ENCODE results near the gene SP2. TPM values are rescaled to one million over a fixed set of nuclear protein-coding genes. Genes with fewer than 3 reads are reported as not detected.

Gene SP2
- polyA plus RNA-seq (2013, experiment 1 of 2; ENCODE audit: insufficient read length), result 15.9 TPM
- polyA plus RNA-seq (2013, experiment 2 of 2; ENCODE audit: insufficient read length), result 16.1 TPM

DNA sequence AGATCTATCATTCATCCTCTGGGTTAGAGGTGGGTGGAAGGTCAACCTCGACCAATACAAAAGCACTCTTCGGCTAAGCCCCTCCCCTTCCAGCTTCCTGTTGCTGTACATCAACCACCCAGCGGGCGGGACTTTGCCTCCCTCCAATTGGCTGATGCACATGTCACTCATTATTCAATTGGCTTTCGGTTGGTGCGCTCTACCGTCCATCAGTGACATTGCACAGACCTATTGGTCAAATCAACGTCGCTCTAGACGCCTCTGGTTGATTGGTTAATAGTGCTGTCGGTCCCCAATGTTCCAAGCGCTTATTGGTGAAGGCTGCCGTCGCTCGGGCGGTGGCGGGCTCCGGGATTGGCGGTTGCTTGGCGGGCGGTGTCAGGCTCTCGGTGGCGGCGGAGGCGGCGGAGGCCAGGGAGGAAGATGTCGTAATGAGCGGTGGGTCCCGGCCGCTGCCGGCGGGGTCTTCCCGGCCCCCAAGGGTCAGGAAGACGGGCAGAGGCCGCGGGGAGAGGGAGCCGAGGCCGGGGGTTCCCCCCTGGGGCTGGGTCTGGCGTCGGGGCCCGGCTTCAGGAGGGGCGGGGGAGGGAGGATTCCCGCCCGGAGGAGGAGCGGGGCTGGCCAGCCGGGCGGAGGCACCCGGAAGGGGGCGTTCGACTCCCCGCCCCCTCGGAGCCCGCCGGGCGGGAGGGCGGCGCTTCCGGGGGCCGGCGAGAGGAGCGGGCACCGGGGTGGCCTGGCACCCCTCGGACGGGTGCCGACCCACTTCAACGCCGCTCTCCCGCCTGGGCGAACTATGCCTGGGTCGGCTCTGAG is at the start of gene SP2:
Gene SP2, plus strand, starts transcription at position 381 of the 816 bp plus-strand sequence. Its CDS starts 51 bp downstream, at position 432.
- DNase-seq, result peak; percentile 100

DNA sequence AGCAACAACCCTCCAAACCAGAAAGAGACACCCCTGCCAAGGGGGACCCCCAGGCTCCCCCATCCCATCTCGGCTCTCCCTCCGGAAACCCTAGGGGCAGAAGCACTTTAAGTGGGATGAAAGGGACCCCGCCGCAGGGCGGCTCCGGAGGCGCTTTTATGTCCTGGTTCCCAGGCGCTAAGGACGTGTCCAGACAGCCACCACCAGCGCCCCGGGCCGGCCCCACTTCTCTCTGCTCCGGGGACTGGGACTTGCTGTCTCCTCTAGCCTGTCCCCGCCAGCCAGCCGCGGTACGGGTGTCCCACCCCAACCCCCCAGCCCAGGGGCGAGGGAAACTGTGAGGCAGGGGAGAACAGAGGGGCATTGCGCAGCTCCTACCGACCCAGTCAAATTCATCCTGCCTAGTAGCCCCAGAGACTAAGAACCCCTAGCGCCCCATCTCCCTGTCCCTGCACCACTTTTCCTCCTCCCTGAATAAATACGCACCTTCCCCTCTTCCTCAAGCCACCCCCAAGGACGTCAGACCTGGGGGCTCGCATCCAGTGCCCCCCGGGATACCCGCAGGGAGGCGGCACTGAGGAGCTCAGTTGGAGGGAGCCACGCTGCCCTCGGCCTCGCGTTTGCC is 49.2 kb upstream of the SP2 start:
- no peak for DNase-seq

DNA sequence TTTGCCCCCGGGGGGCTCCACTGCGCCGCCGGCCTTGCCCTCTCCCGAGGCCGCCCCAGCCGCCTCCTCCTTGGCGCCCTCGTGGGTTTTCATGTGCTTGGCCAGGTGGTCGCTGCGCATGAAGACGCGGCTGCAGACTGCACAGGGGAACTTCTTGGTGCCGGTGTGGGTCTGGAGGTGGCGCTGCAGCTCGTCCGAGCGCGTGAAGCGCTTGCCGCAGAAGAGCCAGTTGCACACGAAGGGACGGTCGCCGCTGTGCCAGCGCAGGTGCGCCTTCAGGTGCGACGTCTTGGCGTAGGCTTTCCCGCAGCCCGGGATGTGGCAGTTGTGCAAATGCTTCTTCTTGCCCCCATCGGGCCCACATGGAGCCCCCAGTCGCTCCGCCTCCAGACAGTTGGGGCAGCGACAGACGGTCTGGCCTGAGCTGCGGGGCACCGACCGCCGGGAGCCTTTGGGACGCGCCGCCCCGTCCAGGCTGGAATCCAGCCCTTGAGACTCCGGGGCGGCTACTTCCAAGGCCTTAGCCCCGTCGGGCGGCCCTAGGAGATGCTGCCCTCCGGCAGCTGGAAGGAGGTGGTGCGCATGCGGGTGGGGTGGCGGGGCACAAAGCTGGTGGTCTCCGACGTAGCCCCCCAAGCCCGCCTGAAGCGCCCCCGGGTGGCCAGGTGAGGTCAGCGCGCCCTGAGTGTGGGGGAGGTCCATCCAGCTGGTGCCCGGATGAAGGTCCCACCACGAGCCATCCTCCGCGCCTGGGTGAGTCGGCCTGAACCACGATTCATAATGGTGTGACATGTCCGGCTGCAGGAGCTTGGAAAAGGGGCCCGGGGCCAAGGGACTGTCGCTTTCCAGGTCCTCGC is 48.5 kb upstream of the SP2 start:
- DNase-seq, result no peak

DNA sequence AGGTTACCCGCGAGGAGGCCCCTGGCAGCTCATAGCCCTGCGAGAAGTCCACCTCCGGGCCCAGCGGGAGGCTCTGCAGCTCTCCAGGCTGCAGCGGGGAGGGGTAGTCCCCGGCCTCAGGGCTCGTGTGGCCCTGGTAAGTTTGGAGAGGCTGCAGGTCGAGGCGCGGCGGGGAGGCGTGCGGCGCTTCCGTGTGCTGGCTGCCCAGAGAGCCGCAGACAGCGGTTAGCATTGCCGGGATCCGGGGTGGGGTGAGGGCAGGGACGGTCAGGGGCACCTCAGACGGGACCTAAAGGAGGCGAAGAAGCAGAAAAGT is 47.9 kb upstream of the SP2 start:
- DNase-seq, result no peak

DNA sequence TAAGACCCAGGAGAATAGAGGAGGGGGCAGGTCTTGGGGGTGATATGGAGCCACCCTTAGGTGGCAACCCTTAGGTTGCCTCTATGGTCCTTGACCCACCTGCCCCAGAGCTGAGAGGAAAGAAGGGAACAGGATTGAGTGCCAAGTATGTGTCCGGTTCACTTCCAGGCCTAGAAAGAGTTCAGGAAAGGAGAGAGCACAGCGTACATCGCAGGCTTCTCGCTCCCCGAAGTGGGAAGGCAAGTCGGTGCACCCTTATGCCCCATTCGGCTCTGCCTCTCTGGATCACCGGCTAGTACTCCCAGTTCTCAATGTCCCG is 45.7 kb upstream of the SP2 start:
- no peak for DNase-seq

DNA sequence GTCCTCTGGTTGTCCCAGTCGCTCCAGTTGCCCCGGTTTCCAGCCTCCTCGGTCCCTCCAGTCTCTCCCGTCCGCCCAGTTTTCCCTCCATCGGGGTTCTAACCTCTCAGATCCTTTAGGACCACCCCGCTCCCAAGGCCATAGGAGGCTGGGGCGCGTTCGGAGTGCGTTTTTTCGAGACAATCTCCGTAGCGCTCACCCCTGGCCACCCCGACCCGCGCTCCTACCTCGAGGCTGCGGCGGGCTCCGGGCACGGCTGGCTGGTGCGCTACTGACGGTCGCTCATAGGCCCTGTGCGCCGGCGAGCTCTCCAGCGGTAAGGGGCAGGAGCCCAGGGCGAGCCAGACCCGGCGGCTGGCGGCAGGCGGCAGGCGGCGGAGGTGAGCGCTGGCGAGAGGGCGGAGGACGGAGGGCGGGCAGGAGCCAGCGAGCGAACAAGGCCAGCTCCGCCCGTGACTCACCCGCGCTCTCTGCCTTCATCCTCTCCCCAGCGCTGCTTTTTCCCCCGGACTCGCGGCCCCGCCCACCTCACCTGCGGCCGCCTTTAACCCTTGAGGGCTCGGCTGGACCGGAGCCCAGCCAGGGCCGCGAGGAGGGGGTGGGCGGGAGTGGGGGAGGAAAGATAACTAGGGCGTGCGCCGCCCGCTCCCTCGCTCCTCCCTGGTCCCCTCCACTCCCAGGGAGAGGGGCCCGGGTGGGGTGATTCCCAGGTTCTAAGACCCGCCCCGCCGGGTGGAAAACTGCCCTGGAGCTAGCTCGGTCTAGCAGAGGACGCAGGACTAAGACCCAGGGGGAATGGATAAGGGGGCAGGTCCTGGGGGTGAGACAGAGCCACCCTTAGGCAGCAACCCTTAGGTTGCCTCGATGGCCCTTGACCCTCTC is 45.1 kb upstream of the SP2 start, which contains the start of gene SP6:
Gene SP6, minus strand, starts transcription at position 472 of the 882 bp plus-strand sequence. CDS start 2,734 bp downstream, outside the sequence.
- peak; percentile 44 for DNase-seq

DNA sequence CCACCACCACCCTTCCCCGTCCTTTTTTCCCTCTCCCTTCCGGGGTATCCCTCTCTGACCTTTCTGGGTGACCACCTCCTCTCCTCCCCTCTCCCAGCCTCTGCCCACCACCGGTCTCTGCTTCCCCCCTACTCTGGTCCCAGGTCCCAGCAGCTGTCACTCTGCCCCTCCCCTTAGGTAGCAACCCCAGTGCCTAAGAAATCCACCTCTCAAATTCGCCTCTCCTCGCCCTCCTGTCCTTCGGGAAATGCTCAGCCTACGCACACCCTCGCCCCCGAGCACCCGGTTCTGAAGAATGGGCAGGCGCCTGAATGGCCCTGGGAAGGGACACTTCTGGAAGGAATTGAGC is 44.3 kb upstream of the SP2 start:
- DNase-seq, result no peak

DNA sequence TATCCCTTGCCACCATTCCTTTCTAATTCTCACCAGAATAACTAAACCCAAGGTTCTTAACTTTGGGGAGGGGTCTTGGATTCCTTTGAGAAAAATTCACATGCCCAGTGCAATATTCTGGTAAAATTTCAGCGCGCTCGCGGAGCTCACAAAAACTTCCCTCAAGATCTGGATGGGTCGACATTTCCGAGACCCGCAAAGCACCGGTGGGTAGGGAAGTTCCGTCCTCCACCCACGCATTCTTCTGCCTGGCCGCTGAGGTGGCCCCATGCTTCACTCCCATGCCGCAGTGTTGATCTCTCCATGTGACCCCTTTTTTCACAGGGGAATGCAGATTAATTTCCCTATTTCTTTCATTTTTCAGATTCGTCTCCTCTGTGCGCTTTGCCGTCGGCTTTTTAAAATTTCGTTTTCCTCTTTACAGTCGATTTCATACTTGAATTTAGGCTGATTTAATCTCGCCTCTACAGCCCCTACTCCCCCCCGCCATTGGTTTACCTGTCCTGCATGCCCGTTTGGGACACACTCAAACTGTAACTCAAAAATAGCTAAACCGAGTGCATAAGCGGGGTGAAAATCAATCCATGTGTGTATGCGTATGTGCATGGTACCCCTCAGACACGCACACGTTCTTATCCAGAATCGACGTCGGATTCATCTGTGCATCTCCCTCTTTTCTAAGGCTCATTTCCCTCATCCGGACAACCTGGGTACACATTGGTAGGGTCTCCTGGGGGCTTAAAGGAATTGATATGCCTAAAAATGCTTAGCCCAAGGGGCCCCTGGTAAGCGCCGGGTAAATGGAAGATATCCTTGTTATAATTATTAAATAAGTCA is 43.7 kb upstream of the SP2 start:
- no peak for DNase-seq

DNA sequence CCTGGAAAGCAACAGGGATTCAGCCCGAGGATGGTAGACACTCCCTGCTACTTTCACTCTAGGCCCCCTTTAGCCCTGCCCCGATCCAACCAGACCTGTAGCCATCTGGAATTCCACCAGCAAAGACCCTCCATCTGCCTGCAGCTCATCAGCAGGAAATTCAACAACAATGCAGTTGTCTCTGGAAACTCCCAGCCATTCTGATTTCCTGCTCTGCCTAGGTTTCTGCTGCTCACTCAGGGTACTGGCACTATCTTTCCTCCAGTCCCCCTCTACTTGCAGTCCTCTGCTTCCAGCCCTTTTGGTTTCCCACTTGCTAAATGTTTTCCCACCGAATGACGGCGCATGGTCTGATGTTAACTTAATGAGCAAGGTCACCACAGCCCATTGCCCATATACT is 42.4 kb upstream of the SP2 start:
- no peak for DNase-seq

DNA sequence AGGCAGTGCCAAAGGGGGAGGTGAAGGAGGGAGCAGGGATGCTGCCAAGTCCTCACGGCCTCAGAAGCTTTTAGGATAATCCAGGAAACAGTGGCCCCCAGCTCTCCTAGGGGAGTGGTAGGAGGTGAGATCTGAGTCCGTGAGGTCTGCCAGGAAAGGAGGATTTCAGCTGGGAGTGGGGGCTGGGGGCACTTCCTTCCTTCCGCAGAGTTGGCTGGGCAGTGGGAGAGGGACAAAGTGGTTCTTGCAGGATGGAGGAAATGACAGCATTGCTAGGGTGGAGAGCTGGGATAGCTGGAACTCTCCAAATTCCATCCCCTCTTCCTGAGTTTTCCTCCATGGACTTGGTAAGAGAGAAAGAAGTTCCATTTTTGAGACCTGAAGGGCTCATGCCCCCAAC is 40.3 kb upstream of the SP2 start:
- DNase-seq, result no peak

DNA sequence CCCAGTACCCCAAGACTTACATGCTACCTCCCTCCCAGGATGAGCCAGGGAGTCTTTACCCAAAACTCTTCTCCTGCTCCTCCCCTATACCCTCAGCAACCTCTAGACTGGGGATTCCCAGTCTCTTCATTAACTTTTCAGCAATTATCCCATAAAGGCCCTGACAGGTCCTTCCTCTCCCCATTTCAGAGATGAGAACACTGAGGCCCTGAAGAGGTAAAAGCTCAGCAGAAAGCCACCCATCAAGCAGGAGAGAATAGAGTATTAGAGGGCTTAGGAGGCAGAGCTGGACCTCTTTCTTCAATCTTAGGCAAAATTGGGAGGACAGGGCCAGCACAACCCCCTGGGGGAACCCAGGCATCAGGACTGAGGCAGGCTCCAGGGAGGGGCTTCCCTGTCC is 39.2 kb upstream of the SP2 start:
- DNase-seq, result no peak

DNA sequence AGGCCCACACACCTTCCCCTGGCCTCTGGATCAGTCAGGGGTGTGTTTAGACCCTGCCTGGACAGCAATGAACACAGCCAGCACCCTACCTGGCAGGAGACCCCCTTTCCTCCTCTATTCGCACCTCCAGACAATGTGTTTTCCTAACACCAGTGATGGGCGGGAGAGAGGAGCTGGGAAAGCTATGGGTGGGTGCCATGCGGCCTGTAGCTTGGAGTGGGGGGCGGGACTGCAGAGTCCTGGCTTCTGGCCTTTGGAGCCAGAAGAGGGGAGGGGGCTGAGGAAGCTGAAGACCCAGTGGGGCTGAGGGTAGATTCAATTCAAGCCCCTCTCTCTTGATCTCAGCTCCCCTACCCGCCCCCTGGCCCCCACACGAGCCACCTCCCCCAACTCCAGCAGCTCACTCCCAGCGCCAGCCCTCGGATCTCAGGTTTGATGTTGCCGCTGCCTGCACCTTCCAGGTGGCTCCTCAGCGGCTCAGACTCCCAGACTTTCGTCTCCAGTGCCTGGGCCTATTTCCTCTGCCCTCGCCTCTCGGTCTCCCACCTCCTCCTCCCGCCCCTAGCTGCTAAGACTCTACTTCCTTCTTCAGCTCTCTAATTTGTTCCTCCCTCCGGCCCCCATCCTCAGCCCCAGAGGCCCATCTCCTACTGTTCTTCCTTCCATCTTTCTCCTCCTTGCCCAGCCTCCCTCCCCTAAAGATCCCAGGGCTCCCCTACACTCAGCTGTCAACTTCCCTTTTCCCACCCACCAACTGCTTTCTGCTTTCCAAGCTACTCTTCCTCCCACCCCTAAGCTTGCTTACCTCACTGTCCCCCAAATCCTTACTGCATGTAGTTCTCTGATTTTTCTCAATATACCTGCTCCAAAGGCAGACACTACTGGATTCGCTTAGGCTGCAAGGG is 38.2 kb upstream of the SP2 start:
- DNase-seq, result no peak

DNA sequence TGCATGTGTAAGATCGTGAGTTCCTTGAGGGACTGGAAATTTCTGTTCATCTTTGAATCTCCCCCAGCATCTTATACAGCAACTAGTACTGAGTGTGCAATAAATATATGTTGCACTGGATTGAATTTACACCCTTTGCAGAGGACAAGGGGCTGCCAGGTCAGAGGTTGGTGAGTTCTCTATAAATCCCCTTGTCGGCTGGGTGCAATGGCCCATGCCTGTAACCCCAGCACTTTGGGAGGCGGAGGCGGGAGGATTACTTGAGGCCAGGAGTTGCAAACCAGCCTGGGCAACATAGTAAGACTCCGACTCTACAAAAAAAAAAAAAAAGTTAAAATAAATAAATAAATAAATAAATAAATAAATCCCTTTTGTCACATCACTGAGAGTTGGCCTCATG is 35.6 kb upstream of the SP2 start:
- no peak for DNase-seq

DNA sequence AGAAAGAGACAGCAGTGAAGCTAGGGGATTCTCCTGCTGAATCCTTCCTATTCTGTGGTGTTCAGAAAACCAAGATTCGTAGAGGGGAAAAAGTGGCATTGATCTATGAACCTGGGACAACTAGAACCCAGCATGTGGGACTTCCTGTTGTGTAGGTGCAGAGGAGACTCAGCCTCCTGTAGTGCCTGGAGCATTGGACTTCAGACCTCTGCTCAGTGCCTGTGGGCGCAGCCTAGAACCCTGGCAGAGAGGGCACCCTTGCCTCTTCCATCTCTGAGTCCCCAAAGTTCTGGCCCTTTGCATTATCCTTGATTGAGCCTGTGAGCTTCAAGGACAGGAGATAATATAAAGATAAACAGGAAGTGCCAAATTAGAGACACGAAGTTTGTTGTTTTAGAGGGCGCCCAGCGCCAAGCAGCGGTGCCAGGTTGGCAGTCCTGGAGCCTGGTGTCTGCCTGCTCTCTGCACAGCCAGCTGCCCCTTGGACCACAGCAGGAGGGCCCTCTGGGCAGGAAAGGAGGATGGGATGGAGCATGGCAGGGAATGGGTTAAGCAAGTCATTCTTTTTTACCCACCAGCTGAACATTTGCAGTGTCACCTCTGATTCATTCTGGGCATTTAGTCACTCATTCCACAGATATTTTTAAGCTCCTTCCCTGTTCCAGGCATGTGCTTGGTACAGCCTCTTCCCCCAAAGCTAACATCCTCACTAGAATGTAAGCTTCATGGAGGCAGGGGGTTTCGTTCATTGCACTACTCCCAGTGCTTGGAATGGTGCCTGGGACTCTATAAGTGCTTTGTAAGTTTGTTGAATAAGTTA is 33.2 kb upstream of the SP2 start:
- peak; percentile 85 for DNase-seq

DNA sequence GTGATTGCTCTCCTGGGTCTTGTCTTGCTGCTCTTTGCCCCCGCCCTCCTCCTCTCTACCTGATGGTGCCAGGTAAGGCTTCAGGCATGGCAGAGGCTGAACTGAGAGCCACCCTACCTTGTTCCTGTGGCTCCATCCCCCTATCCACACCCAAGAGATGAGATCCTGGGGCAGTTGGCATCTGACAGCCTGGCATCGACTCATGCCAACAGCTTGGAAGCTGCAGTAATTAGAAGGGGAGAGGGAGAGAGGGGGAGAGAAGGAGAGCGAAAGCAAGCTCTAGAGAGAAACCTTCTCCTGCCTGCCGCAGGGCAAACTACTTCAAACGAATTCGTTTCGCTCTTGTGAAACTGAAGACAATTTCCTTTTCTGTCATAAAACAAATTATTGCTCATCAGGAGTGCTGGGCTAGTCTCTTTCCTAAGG is 31.2 kb upstream of the SP2 start:
- peak; percentile 12 for DNase-seq

DNA sequence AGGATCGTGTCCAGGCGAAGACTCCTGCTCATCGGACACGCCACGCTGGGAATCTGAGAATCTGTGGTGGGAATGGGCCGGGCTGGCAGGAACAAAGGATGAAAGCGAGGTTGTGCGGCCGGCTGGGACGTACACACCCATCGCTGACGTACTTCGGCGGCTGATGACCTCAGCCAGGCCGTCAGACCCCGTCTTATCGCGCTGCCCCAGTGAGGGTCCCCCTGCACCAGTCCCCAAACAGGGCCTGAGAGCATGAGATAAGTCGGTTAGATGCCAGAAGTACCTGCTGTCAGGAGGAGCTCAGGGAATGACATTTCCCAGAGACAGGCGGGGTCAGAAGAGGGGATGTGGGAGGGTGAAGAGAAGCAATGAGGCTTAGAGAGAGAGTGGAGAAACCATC is 29.1 kb upstream of the SP2 start:
- no peak for DNase-seq

DNA sequence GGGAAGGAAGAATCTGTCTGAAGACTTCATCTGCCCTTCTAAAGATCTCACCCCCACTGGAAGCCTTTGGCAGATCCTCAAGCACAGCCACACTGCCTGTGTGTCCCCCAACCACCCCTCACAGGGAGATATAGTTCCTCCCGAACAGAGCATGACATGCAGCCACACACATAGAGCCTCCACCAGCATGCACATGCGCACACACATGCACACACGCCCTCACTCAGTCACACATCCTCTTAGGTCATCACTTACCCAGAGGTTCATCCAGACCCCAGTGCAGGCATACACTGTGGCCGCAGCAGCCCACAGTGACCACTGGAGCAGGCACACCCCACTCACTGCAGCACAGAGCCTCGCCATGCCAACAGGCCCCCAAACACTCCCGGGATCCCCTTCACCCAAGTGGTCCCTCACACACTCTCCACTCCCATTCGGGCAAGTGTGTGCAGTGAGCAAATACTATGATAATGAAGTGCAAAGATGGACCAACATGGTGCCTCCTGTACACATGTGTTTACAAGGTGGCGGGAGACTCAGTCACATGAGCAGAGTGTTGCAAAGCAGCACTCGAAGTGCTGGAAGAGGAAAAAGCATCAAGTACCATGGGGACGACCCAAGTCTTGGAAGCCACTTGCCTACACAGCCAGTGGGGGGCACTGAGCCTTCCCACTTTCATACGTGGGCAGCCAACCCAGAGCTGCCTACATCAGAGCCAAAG is 28.1 kb upstream of the SP2 start:
- DNase-seq, result no peak

DNA sequence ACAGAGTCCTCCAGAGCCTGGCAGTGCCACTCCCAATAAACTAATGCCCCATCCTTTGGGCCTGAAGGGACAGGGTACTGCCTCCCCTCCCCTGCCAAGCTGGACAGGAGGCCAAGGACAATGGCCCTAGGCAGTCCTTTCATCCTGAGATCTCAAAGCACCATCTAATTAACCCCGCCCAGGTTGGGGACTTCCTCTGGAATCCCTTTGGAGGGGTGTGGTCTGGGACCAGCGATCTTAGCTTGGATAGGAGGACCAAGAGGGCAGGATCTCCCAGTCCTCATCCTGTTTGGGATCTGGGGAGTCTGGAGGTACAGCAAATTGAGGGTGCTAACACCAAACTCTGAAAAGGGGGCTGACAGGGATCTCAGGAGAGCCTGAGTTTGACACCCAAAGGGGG is 26.9 kb upstream of the SP2 start:
- DNase-seq, result no peak

DNA sequence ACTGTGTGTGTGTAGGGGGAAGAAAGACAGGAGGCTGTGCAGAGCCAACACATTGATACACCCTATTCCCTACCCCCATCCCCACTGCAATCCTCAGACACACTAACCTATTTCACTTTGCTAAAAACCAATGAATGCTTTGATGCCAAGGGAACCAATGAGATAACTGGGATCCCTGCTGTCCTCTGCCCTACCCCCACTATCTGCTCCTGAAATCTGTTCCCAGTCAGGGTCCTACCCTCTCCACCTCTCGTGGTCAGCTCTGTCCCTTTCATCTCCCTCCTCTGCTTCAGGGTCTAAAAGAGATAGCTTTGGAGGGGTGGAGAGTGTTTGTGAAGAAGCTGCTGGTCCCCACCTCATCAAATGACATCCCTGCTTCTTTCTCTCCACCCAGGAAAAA is 26.0 kb upstream of the SP2 start:
- DNase-seq, result no peak

Data from fibroblast of skin of abdomen (primary cell).